GM12801 (cell line): ENCODE results near the gene KIF5C.

ENCODE experiments used
- TF ChIP-seq, protein P1 (sequence below): IDR thresholded peaks from one replicate; pipeline ENCODE4 v1.5.1; 2011; ENCODE audit warnings: control low read depth; ENCODE audit not compliant: insufficient read length; ENCODE audit errors: extremely low read depth

The KIF5C gene

DNA sequence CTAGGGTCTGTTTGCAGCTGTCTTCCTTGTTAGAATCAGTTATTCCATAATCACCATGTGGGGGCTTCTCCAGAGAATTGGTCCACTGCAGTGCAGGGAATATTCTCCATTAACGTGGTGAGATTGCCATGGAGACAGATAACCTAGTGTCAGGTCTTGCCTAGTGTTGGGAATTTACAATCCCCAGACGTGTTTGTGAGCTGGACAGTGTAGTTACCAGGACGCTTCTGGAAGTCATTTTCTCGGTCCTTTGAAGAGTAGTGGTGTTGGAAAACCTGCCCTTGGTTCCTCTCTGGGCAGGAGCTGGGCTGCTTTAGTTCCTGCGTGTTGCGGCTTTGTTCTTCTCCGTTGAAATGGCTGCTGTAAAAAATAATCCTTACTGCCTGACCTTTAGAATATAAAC is 94.6 kb downstream of the KIF5C start:
- TF ChIP-seq, protein P1, sequence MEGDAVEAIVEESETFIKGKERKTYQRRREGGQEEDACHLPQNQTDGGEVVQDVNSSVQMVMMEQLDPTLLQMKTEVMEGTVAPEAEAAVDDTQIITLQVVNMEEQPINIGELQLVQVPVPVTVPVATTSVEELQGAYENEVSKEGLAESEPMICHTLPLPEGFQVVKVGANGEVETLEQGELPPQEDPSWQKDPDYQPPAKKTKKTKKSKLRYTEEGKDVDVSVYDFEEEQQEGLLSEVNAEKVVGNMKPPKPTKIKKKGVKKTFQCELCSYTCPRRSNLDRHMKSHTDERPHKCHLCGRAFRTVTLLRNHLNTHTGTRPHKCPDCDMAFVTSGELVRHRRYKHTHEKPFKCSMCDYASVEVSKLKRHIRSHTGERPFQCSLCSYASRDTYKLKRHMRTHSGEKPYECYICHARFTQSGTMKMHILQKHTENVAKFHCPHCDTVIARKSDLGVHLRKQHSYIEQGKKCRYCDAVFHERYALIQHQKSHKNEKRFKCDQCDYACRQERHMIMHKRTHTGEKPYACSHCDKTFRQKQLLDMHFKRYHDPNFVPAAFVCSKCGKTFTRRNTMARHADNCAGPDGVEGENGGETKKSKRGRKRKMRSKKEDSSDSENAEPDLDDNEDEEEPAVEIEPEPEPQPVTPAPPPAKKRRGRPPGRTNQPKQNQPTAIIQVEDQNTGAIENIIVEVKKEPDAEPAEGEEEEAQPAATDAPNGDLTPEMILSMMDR, result no peak

DNA sequence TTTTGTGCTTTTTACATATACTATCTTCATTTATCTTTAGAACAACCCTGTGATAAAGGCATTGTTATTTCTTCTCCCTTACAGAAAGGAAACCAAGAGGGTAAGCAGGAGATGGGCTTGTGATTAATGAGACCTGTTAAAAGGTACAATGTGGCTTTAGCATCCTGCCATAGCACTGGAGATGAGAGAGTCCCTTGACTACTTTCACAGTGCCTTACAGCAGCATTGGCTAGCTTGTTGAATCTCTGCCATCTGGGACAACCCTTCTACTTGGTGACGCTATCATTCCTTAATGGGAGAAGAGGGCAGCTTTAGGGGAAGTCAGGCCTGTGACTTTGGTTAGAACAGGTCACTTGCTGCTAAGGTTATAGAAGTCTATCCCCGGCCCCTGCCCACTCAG is 95.4 kb downstream of the KIF5C start:
- TF ChIP-seq, protein P1, result no peak

DNA sequence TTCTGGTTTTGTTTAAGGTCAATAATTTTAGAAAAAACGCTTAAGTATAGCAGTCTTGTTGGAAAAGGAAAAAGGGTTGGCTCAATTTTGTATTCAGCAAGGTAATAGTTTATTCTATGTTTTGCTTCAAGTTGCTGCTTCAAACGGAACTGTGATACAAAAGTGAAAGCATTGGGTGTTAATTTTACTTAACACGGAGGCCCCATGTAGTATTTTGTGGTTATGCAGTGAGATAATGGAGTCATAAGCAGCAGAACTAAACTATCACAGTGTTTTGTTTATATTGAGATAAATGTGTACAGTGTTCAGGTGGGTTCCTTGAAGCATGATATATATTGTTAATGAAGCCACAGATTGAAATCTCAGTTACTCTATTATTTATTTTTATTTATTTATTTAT is 96.5 kb downstream of the KIF5C start:
- TF ChIP-seq, protein P1, result no peak

DNA sequence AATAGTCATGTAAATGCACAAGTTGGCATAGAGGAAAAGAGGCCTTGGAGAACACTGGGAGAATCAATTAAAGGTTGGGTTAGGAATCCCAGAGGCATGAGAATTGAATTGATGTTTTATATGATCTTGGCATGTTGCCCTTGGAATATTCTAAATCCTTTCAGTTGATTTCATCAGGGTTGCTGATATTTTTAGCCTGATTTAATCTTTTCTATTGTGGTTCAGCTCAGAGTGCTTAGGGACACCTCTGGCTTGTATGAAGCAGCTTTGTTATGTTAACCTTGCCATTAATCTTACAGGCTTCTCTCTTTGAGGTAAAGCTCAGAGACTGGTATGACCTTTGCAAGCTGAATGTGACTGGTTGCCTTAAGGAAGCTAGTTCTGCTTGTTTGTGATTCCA is 99.1 kb downstream of the KIF5C start:
- TF ChIP-seq, protein P1, result no peak

GRCh38 chr2:148978026-148978685 is 103.1 kb downstream of the KIF5C start:
- TF ChIP-seq, protein P1, result no peak

- TF ChIP-seq, protein P1, result no peak
Observed at GRCh38 chr2:148978706-148979105, 103.7 kb downstream of the KIF5C start.

DNA sequence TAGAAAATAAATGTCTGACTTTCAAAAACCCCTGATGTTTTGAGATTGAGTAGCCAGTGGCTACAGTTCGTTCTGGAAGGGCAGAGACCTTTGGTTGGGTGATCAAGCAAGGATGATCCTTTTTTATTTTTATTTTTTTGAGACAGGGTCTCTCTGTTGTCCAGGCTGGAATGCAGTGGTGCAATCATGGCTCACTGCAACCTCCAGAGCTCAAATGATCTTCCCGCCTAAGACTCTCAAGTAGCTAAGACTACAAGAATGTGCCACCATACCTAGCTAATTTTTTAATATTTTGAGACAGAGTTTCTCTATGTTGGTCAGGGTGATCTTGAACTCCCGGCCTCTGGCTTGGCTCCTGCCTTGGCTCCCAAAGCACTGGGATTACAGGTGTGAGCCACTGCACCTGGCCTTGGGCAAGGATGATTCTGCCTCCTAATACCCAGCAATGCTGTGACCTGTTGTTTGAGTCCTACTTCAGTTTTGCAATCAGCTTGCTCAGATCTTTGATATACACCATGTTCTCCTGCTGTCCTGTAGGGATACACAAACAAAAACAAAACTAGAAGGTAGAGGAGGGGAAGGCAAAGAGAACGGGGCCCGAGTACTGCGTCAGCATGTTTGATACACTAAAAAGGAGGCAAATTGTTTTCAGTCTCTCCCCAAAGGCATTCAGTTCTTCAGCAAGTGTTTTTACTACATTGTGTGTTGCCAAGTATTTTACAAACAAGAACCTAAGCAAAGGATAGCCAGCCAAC is 104.3 kb downstream of the KIF5C start:
- TF ChIP-seq, protein P1, result no peak
